GM06990 (cell line): ENCODE data around the gene ADAMTS13.
"Not testable (repeated sequence)": the region's sequence is repeated elsewhere in the genome, so short reads cannot be mapped to it uniquely, and the experiment has no call there.

ENCODE experiments used
- DNase-seq: peaks from one replicate; pipeline ENCODE4 v3.0.0-alpha.2; 2011; ENCODE audit not compliant: insufficient read length; ENCODE audit errors: extremely low read depth
- H3K27me3 ChIP-seq: replicated peaks from 2 replicates; pipeline ENCODE4 v1.6.0; 2011; ENCODE audit warnings: low read length; ENCODE audit not compliant: control insufficient read depth, insufficient read depth
- H3K36me3 ChIP-seq: 2 replicates; pipeline ENCODE4 v1.5.1; 2011; ENCODE audit warnings: low read length; ENCODE audit not compliant: control insufficient read depth, insufficient read depth
- H3K4me3 ChIP-seq: replicated peaks from 2 replicates; pipeline ENCODE4 v1.5.1; 2011; ENCODE audit warnings: low read depth, mild to moderate bottlenecking, control low read depth, low read length
- CTCF ChIP-seq: IDR thresholded peaks from 2 replicates; pipeline ENCODE4 v1.5.1; 2011; ENCODE audit warnings: low read length, control low read depth, mild to moderate bottlenecking, inconsistent platforms; ENCODE audit not compliant: insufficient read depth, poor library complexity, severe bottlenecking

The ADAMTS13 gene

GRCh38 chr9:133389025-133389557 lies 33.1 kb upstream of the ADAMTS13 start:
- Histone ChIP-seq H3K36me3 (no peaks in the 10 kb centered on the region), H3K27me3 (no peaks in the 10 kb centered on the region; the same call in 1 of the 2 replicates), H3K4me3 (no peak overlapping the region)
- no peak for TF ChIP-seq CTCF
- no peak for DNase-seq

GRCh38 chr9:133389562-133389961 lies 32.6 kb upstream of the ADAMTS13 start:
- Histone ChIP-seq H3K4me3 (no peak overlapping the region), H3K36me3 (no peaks in the 10 kb centered on the region), H3K27me3 (no peaks in the 10 kb centered on the region; the same call in 1 of the 2 replicates)
- no peak for TF ChIP-seq CTCF
- no peak for DNase-seq

GRCh38 chr9:133390713-133391112 lies 31.5 kb upstream of the ADAMTS13 start:
- no peaks in the 10 kb centered on the region for H3K36me3 ChIP-seq
- TF ChIP-seq CTCF = no peak
- DNase-seq = no peak
- H3K27me3 ChIP-seq = no peaks in the 10 kb centered on the region
- no peak overlapping the region for H3K4me3 ChIP-seq

GRCh38 chr9:133391449-133391848 lies 30.7 kb upstream of the ADAMTS13 start:
- H3K27me3 ChIP-seq, H3K36me3 ChIP-seq, DNase-seq, H3K4me3 ChIP-seq: not testable (repeated sequence)

GRCh38 chr9:133392308-133392707 lies 29.9 kb upstream of the ADAMTS13 start:
- not testable (repeated sequence) for DNase-seq, H3K27me3 ChIP-seq, H3K4me3 ChIP-seq, H3K36me3 ChIP-seq

- Histone ChIP-seq H3K27me3 (no peaks in the 10 kb centered on the region), H3K4me3 (no peak overlapping the region), H3K36me3 (no peaks in the 10 kb centered on the region)
- no peak for DNase-seq
- no peak for TF ChIP-seq CTCF
These were observed 28.8 kb upstream of the ADAMTS13 start for GRCh38 chr9:133393399-133393798.

GRCh38 chr9:133394687-133395271 lies 27.4 kb upstream of the ADAMTS13 start:
- H3K27me3 ChIP-seq = no peaks in the 10 kb centered on the region
- no peak for TF ChIP-seq CTCF
- DNase-seq = no peak
- no peak overlapping the region for H3K4me3 ChIP-seq
- no peaks in the 10 kb centered on the region for H3K36me3 ChIP-seq
